MG63 (cell line): ENCODE measurements around the gene PHC3. TPM values are rescaled to one million over a fixed set of nuclear protein-coding genes. Genes with fewer than 3 reads are reported as not detected.
"Not testable (repeated sequence)": the region's sequence is repeated elsewhere in the genome, so short reads cannot be mapped to it uniquely, and the experiment has no call there.

Experiments
- DNase-seq: peaks from one replicate; pipeline ENCODE4 v3.0.0-alpha.2; 2020
- H3K27me3 ChIP-seq: fragments of 250-450 bp; sonication (Bioruptor Pico); 2 replicates; pipeline ENCODE4 v1.5.1; 2020; ENCODE audit warnings: mild to moderate bottlenecking, moderate library complexity
- H3K36me3 ChIP-seq: fragments of 250-450 bp; sonication (Bioruptor Pico); 2 replicates; pipeline ENCODE4 v1.5.1; 2020; ENCODE audit warnings: mild to moderate bottlenecking, moderate library complexity
- H3K4me3 ChIP-seq: fragments of 250-450 bp; sonication (Bioruptor Pico); 2 replicates; pipeline ENCODE4 v1.5.1; 2020; ENCODE audit warnings: mild to moderate bottlenecking, moderate library complexity
- H3K9me3 ChIP-seq: fragments of 250-450 bp; sonication (Bioruptor Pico); 2 replicates; pipeline ENCODE4 v1.5.1; 2020; ENCODE audit warnings: mild to moderate bottlenecking, moderate library complexity
- total RNA-seq: library from RNA; depleted of rRNA; stranded (reverse); fragments of >200 nt; shearing (Covaris generic); gene quantifications from 2 replicates; pipeline ENCODE4 v1.2.3, GENCODE V29; 2014; ENCODE audit warnings: low replicate concordance

PHC3 gene
- total RNA-seq, 1 experiment from 2014 or later = 9.5 TPM

DNA sequence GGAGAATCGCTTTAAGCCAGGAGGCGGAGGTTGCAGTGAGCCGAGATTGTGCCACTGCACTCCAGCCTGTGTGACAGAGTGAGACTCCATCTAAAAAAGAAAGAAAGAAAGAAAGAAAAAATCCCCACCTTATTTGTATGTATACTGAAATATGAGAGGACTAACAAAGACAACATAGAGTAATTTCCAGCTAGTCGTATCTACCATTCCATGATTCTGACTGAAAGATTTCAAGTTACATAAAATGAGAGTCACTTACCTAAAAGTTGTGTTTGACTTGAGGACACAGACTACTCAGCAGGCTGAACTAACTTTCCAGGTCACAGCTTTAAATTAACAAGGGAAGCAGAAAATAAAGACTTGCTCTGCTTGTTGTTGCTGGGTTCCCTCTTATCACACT is 21.9 kb upstream of the PHC3 start:
- no peak overlapping the region for H3K4me3 ChIP-seq
- H3K36me3 ChIP-seq = no peaks in the 10 kb centered on the region

DNA sequence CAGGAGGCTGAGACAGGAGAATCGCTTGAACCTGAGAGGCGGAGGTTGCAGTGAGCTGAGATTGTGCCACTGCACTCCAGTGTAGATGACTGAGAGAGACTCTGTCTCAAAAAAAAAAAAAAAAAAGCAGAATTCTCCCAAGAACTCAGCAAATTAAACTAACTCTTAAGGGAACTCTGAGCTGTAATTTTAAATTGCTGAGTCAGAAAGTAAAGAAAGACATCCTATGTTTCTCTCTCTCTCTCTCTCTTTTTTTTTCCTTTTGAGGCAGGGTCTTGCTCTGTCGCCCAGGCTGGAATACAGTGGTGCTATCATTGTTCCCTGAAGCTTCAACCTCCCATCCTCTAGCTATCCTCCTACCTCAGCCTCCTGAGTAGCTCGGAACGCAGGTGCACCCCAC is 20.0 kb upstream of the PHC3 start:
- Histone ChIP-seq H3K4me3 (no peak overlapping the region), H3K36me3 (no peaks in the 10 kb centered on the region), H3K9me3 (no peaks in the 10 kb centered on the region), H3K27me3 (no peaks in the 10 kb centered on the region; the same call in 1 of the 2 replicates)
- DNase-seq = no peak

More for the DNA sequence above, 21.9 kb upstream of the PHC3 start:
- DNase-seq = no peak
- Histone ChIP-seq H3K27me3 (no peaks in the 10 kb centered on the region; the same call in 1 of the 2 replicates), H3K9me3 (no peaks in the 10 kb centered on the region)

DNA sequence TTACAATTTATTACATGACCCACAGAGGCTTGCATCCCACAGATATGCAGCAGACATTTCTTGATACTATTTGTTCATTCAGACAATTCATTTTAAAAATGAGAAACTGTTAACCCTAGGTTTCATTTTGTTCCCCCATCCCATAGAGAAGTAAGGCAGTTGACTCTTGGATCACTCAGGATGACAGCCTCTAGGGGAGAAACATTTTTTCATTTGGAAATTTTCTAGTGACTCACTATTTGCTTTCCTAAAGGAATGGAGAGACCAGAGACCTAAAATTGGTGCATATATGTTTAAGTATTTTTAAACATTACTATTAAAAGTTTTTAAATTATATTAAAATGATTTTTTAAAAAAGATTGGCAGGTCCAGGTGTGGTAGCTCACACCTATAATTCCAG is 19.5 kb upstream of the PHC3 start:
- H3K4me3 ChIP-seq = no peak overlapping the region
- DNase-seq = no peak
- no peaks in the 10 kb centered on the region; the same call in 1 of the 2 replicates for H3K27me3 ChIP-seq
- no peaks in the 10 kb centered on the region for H3K36me3 ChIP-seq
- H3K9me3 ChIP-seq = no peaks in the 10 kb centered on the region

DNA sequence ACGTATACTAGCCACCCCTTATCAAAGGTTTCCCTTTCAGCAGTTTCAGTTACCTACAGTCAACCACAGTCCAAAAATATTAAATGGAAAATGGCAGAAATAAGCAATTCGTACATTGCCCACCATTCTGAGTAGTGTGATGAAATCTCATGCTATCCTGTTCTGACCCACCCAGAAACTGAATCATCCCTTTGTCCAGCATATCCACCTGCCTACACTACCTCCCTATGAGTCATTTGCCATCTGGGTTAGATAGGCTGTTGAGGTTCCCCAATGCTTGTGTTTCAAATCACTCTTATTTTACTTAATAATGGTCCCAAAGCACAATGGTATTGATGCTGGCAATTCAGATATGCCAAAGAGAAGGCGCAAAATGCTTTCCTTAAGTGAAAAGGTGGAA is 15.3 kb upstream of the PHC3 start:
- no peak for DNase-seq
- no peaks in the 10 kb centered on the region for H3K36me3 ChIP-seq
- H3K27me3 ChIP-seq = no peaks in the 10 kb centered on the region; the same call in 1 of the 2 replicates
- H3K9me3 ChIP-seq = no peaks in the 10 kb centered on the region
- no peak overlapping the region for H3K4me3 ChIP-seq

DNA sequence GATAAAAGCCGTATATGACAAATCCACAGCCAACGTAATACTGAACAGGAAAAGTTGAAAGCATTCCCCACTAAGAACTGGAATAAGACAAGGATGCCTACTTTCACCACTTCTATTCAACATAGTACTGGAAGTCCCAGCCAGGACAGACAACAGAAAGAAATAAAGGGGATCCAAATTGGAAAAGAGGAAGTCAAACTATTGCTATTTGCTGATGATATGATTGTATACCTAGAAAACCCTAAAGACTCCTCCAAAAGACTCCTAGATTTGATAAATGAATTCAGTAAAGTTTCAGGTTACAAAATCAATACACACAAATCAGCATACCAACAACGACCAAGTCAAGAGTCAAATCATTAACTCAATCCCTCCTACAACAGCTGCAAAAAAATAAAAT is 14.2 kb upstream of the PHC3 start:
- not testable (repeated sequence) for DNase-seq, H3K9me3 ChIP-seq, H3K27me3 ChIP-seq, H3K36me3 ChIP-seq, H3K4me3 ChIP-seq

DNA sequence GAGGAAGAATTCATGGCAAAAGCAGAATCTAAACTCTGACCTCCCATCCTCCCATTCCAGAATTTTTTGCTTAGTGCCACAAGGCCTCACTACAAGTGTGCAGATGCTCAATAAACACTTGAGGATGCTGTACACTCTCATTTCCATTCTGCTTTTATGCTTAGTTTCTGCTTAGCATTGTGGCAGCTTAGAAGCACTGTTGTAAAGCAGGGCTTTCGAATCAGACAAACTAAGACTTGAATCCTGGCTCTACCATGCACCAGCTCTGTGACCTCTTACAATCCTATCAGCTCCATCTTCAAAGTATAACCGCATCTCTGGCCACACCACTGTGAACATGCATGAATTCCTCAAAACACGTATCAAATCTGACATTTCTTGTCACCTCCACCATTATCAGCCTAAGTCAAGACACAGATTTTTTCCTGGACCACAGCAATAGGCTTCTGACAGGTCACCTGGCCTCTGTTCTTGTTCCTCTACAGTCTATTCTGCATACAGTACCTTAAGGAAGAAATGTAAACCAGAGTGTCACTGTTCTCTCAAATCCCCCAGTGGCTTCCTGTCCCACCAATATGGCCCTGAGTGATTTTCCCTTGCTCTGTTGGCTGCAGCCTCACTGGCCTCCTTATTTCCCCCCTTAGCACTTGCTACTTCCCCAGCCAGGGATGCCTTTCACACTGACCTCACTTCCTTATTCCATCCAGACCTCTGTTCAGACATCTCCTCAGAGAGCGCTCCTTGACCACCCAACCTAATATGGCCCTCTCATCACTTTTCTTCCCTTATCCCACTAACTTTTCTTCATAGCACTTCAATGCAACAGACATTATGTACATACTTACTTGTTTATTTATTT is 8.1 kb upstream of the PHC3 start:
- no peak overlapping the region for H3K4me3 ChIP-seq

DNA sequence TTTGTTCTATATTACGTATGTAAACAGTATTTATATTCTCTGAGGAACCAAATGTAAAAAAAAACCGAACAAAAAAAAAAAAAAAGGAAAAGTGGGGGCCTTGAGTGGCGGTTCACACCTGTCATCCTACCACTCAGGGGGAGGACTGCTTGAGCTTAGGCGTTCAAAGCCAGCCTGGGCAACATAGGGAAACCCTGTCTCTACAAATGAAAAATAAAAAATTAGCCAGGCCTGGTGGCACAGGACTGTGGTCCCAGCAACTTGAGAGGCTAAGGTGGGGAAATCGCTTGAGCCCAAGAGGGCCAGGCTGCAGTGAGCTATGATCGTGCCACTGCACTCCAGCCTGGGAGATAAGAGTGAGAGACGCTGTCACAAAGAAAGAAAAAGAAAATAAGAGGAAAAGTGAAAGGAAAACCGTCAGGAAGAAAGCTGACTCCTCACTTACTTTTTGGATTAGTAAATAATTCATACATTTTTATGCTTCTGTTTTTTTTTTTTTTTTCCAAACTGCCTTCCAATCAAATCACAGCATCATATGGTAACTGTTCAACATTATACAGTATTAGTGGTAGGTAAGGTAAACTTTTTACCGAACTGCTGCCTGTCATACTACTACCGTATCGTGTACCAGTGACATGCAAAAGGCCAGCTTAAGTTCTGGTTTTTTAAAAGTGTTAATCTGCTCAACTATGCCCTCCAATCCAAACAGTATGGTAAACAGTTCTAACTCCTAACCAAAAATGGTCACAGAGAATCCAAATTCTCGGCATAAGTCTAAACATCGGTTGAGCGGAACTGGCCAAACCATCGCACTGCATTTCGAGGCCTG is 1.2 kb downstream of the PHC3 start:
- peak overlapping the region; percentile 96 for H3K4me3 ChIP-seq
- H3K27me3 ChIP-seq = no peaks in the 10 kb centered on the region
- H3K36me3 ChIP-seq = peaks cover 35% of the 10 kb centered on the region
- no peak for DNase-seq
- no peaks in the 10 kb centered on the region for H3K9me3 ChIP-seq

More for the DNA sequence above, 8.1 kb upstream of the PHC3 start:
- Histone ChIP-seq H3K36me3 (no peaks in the 10 kb centered on the region), H3K27me3 (no peaks in the 10 kb centered on the region), H3K9me3 (no peaks in the 10 kb centered on the region)
- DNase-seq = no peak

DNA sequence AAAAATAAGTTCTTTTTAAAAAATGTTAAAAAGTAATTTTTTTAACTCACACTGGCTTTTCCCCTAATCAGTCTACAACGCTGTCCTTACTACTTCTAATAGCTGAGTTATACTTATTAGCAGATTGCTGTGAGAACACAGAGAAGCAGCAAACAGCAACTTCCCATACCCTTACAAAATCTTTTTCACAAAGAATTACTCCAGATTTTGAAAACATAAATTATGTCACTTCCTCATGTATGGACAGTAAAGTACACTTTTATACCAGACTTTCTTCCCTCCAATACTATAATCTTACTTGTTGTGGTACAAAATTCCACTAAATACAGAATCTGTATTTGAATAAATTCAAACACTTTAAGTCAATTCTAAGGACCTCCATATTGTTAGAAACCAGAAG is 2.1 kb downstream of the PHC3 start:
- peak overlapping the region; percentile 96 for H3K4me3 ChIP-seq

DNA sequence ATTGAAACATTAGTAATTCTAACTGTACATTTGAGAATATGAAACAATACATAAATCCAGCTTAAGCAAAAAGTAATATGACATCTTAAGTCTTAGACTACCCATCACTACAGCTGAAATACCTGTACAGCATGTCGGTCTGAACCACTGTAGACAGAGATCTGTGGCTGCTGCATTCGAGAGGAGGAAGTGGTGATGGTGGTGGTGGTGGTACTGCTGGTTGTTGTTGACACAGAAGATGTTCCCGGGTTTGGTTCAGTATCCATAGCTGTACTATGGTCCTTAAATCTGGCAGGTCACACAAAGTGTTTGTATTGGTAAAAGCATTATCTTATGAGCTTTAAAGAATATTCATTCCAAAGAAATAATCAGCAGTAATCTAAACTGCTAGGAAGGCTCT is 2.9 kb downstream of the PHC3 start:
- no peak for DNase-seq
- no peak overlapping the region for H3K4me3 ChIP-seq
- no peaks in the 10 kb centered on the region for H3K9me3 ChIP-seq
- peaks cover 50% of the 10 kb centered on the region for H3K36me3 ChIP-seq
- no peaks in the 10 kb centered on the region for H3K27me3 ChIP-seq

More for the DNA sequence above, 2.1 kb downstream of the PHC3 start:
- H3K9me3 ChIP-seq = no peaks in the 10 kb centered on the region
- DNase-seq = no peak
- H3K36me3 ChIP-seq = peaks cover 44% of the 10 kb centered on the region
- H3K27me3 ChIP-seq = no peaks in the 10 kb centered on the region

DNA sequence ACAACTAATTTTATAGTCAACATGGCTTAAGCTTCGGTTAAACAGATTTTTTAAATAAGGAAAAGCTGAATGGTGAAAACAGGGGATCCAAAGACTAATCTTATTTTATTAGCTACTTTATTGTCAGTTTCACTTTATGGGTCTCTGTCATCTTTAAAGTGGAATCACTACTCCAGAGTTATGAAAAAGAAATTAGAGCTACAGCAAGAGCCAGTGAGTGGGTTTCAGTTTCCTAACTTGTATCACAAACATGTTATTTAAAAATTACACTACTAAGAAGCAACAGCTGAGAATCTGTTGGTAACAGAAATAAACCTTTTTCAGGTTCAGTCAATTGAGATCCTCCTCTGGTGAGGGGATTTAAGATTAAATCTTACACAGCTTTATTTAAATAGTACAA is 10.0 kb downstream of the PHC3 start:
- no peaks in the 10 kb centered on the region for H3K27me3 ChIP-seq
- DNase-seq = no peak
- no peaks in the 10 kb centered on the region for H3K9me3 ChIP-seq
- peaks cover 84% of the 10 kb centered on the region for H3K36me3 ChIP-seq
- H3K4me3 ChIP-seq = no peak overlapping the region

DNA sequence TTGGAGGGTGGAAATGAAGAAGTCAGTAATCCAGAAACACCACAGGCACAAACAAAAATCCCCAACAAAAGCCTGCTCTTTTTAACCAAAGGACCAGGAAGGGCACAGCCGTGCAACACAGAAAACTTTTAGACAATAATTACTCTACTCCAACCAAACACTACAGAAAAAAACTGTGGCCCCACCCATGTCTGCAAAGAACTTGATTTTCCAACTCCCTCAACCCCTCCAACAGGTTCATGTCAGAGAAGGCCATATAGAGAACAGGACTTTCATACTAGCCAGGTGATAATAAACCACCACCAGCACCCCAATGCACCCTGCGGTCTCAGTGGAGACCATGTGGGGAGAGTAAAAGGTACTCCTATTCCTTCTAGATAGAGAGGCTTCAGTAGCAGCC is 16.8 kb downstream of the PHC3 start:
- Histone ChIP-seq H3K9me3 (no peaks in the 10 kb centered on the region), H3K4me3 (no peak overlapping the region), H3K36me3 (peaks cover 85% of the 10 kb centered on the region), H3K27me3 (no peaks in the 10 kb centered on the region)
- DNase-seq = no peak

DNA sequence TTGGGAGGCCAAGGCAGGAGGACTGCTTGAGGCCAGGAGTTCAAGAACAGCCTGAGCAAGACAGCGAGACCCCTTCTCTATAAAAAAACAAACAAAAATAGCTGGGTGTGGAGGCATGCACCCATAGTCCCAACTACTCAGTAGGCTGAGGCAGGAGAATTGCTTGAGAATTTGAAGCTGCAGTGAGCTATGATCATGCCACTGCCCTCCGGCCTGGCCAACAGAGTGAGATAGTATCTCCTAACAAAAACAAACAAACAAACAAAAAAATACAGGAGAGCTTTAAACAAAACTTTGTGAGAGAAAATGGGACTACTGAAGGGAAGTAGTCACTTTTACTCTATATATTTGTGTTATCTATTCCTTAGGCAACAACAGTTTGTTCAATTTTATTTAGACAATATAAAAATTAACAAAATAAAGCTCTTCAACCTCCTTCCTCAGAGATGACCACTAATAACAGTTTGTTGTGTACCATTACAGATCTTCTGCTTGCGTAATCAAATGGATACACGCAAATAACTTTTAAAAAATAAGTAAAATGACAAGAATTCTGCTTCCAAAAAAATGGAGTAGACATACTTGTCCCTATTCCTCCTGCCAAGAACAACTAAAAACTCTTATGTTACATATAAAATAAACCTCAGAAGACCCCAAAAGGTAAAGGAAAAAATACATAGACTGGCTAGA is 17.4 kb downstream of the PHC3 start:
- Histone ChIP-seq H3K27me3 (no peaks in the 10 kb centered on the region), H3K9me3 (no peaks in the 10 kb centered on the region), H3K36me3 (peaks cover 87% of the 10 kb centered on the region), H3K4me3 (no peak overlapping the region)
- no peak for DNase-seq

DNA sequence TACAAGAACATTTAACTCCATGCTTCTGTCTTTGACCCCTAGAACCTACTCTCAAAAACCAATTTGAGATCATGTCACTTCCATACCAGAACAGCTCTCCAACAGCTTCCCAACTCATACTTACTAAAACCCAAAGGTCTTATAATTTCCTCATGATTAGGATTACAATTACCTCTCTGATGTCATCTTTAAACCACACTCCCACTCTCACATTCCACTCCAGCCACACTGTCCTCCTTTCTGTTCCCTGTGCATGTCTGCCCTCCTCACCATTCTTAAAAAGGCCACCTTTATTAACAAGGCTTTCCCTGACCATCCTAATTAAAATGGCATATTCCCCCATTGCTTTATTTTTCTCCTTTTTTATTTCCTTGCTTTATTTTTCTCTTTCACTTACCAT is 18.9 kb downstream of the PHC3 start:
- no peaks in the 10 kb centered on the region for H3K27me3 ChIP-seq
- peaks cover 72% of the 10 kb centered on the region for H3K36me3 ChIP-seq
- DNase-seq = no peak
- H3K9me3 ChIP-seq = no peaks in the 10 kb centered on the region
- H3K4me3 ChIP-seq = no peak overlapping the region

DNA sequence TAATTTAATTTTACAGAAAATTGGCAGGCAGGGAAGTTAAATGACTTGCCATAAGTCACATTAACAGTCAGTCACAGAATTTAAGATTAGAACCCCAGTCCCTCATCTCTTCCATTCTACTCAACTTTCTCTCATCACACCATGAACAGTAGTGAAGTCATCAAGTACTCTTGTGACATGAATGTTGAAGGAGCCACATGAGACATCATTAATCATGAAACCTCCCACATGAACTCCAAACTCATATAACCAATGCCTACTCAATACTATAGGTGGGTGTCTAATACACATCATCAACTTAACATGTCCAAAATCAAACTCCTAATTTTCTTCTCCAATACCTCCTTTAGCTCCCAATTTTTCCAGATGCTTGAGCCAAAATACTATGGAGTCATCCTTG is 19.5 kb downstream of the PHC3 start:
- no peaks in the 10 kb centered on the region for H3K27me3 ChIP-seq
- H3K9me3 ChIP-seq = no peaks in the 10 kb centered on the region
- peaks cover 72% of the 10 kb centered on the region for H3K36me3 ChIP-seq
- DNase-seq = no peak
- H3K4me3 ChIP-seq = no peak overlapping the region

DNA sequence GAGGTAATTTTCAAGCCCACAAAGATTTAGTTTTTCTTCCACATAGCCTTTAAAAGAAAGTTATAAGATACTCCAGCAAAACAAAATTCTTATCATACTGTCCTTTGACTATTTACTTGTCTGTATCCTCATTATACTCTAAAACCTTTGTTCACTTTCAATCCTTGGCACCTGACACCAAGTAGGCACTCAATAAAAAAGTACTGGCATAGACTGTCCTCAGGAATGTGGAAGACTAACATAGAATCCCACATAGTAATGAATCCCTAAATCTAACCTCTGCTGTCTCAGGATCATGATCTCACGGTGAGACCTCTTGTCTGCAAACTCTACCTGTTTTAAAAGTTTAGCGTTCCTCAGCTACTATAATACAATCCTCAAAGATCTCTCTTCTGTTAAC is 21.6 kb downstream of the PHC3 start:
- no peak overlapping the region for H3K4me3 ChIP-seq
- no peaks in the 10 kb centered on the region for H3K27me3 ChIP-seq
- no peaks in the 10 kb centered on the region for H3K9me3 ChIP-seq
- no peak for DNase-seq
- H3K36me3 ChIP-seq = peaks cover 69% of the 10 kb centered on the region

DNA sequence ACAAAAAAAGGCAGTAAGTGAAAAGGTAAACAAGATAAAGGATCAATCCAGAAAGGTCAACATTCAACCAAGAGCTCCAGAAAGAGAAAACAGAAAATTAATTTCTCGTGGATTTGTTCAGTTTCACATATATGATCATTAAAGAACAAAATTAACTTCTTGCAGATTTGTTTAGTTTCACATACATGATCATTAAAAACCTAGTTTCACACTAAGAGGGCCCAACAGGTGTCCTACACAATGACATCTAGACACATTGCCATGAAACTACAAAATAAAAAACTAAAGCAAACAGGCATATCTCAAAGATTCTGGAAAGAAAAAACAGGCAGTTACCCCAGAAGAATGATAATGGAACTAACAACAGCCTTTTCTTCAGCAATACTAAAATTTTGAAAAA is 22.1 kb downstream of the PHC3 start:
- Histone ChIP-seq H3K36me3 (peaks cover 64% of the 10 kb centered on the region), H3K27me3 (no peaks in the 10 kb centered on the region), H3K4me3 (no peak overlapping the region), H3K9me3 (no peaks in the 10 kb centered on the region)
- no peak for DNase-seq

DNA sequence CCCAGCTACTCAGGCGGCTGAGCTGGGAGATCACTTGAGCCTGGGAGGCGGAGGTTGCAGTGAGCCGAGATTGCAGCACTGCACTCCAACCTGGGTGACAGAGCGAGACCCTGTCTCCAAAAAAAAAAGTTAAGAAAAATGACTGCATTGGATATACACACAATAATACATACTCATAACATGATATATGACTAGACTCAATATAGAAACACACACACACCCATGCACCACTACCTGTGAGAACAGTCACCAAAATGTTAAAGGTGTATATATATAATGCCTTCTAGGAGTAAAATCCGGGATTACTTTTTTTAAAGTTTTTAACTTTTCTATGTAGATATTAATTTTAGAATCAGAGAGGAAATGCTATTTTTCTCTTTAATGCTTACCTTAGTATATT is 25.9 kb downstream of the PHC3 start:
- Histone ChIP-seq H3K4me3 (no peak overlapping the region), H3K9me3 (no peaks in the 10 kb centered on the region), H3K27me3 (no peaks in the 10 kb centered on the region), H3K36me3 (peaks cover 36% of the 10 kb centered on the region)
- DNase-seq = no peak
